NCI-H128 (cell line): ENCODE data around the gene SLC30A2.
A peak's percentile ranks its signal among the peaks of the same experiment; 100 is the strongest.

ENCODE experiments used
- DNase-seq: peaks from one replicate; lab custom pipeline; 2025; ENCODE audit not compliant: unreplicated experiment; lab: John Stamatoyannopoulos, UW

Gene SLC30A2

DNA sequence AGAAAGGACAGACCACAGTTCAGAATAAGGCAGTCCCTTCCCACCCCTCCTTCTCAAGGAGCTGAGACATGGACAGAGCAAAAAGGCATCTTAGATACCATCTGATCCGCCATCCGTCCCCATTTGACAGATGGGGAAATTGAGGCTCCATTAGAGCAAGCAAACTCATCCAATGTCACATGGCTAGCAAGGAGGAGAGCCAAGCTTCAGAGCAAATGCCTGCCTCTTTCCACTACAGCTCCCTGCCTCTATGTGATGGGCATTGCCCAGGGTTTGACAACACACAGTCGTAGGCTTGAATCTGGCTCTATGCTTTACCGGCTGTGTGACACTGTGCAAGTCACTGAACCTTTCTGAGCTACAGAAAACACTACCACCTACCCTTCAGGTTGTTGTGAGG, 3.9 kb downstream of the SLC30A2 start:
- DNase-seq, result no peak

DNA sequence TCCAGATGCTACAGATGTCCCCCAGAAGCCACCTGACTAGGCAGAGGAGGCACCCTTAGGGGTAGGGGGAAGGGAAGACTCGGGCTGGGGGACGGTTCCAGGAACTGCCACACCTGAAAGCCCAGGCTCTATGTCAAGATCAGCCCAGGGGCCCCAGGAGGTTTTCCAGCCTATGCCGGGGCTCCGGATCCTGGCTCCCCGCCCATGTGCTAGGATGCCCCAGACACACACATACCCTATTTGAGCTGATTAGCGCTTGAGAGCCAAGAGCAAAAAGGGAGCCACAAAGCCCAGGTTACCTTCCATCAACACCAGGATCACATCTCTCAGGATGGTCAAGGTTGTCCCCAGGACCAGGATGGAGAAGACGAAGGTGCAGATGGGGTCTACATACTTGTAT, 4.5 kb downstream of the SLC30A2 start:
- DNase-seq, result no peak

DNA sequence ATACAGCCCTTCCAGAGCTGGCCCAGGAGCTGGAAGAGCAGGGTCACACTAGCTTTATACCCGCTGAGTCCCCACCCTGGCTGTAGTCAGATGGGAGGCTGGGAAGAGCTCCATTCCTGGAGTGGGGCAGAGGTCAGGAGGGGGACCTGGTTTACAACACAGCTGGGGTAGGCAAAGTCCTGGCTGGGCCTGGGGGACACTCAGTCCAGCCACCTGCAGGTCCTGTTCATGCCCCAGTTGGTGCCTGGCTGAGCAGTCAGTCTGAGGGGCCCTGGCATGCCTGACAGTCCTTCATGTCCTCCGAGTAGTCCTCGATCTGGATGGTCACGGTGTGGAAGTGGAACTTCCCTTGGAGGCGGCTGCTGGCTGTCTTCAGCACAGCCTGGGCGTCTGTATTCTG, 7.0 kb downstream of the SLC30A2 start:
- no peak for DNase-seq

DNA sequence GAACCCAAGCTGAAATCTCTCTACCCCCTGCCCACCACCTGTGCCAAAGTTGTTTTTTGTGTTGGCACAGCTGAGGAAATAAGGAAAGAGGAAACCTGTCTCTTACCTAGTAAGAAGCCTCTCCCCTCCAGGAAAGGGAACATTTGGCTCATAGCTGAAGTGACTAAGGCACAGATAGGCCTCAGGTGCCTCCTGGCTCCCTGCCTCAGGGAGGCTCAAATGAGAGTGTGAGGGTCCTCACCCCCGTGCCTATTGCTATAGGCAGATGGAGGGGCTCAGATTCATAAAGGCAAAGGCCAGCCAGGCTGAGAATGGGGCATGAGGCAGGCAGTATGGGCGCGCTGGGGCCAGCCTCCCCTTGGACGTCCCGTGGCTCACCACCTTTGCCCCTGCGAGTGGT, 7.4 kb downstream of the SLC30A2 start:
- no peak for DNase-seq

DNA sequence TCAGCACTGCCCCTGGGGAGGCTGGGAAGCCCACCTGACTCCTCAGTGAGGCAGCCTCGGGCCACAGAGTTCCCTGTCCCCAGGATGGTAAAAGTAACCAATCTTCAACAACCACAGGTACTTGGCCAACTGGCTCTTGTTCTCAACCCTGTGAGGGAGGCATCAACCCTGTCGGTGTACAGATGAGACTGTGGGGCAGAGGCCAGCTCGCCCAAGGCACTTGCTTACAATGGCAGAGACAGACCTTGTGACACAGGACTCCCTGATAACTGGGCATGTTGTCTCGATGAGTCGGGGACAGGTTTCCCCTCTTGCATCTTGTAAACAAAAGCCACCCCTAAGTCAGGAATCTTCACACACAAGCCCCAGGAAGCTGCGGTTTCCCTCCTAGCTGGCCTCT, 8.0 kb downstream of the SLC30A2 start:
- no peak for DNase-seq

DNA sequence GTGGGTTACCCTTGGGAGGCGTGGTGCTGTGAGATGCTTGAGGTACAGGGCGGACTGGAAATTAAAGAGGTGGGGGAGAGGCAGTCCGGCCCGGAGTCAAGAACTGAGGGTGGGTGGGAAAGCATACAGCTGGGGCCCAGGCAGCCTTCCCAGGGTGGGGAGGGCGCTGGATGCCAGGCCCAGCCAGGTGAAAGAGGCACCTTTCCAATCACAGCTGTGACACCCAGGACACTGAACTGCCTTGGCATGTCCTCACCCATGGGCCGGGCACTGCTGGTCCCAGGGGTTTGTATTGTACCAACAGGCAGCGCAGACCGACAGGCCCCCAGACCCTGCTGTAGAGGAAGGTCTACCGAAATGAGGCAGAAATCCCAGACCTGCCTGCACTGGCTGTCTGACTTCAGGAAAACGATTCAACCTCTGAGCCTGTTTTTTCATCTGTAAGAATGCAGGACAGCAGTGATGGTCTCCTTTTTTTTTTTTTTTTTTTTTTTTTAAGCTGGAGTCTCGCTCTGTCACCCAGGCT, 9.1 kb downstream of the SLC30A2 start:
- DNase-seq, result no peak

DNA sequence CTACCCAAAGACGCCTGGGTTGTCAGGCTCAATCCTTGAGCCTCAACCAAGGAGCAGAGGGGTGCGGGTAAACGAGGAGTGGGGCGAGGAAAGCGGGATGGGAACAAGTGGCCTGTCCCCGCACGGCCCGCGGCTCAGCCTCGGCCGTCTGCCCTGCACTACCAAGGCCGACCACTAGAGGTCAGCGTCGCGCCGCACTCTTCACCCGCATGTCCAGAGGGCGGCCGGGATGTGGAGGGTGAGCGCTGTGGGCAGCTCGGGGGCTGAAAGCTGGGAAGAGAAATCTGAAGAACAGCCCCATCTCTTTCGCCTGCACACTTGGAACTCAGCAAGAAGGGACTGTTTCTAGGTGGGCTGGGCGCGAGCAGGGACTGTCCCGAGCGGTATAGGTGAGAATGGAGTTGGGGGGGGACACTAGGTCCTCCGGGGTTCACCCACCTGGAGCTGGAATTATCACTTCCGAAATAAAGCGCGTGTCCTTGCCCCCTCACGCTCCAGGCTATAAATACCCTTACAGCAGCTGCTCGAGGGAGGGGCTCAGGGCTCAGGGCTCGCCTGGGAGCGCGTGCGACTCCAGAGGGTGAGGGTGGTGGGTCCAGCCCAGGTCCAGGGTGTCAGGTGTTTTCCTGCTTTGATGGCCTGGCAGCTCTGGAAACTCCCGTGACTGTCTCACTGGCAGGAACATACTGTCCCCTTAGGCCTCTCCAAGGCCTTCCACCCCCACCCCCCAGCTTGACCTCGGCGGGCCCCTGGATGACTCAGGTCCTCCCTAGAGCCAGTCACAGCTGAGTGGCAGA, 9.8 kb downstream of the SLC30A2 start:
- DNase-seq, result peak; percentile 78

DNA sequence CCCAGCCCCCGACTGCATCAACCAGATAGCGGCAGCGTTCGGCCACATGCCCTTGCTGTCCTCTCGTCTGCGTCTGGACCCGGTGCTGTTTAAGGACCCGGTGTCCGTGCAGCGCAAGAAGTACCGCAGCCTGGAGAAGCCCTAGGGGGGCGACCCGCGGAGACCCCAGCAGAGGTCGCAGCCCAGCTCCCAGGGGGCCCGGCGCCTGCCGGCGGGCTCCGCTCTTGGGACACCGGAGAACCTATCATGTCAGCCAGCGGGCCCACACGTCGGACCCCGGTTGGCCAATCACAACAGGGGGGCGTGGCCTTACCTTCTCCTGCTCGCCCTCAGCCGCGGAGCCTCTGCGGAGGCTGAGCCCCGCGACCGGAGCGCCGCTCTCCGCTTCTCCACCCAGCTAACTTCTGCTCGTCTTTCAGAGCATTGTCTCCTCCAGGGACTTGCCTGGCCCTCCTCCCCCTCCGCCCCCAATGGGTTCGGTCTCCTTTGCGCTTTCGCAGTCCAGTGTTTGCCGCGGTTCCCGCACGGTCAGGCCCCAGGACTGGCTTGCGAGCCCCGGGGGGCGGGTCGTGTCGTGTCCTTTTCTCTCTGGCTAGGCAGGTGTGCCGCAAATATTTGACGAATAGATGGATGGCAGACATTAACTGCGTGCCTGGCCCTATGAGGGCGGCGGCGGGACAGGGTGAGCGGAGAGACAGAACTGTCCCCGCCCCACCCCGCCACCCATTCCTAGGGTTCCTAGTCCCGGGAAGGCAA, 10.5 kb downstream of the SLC30A2 start:
- peak; percentile 95 for DNase-seq

DNA sequence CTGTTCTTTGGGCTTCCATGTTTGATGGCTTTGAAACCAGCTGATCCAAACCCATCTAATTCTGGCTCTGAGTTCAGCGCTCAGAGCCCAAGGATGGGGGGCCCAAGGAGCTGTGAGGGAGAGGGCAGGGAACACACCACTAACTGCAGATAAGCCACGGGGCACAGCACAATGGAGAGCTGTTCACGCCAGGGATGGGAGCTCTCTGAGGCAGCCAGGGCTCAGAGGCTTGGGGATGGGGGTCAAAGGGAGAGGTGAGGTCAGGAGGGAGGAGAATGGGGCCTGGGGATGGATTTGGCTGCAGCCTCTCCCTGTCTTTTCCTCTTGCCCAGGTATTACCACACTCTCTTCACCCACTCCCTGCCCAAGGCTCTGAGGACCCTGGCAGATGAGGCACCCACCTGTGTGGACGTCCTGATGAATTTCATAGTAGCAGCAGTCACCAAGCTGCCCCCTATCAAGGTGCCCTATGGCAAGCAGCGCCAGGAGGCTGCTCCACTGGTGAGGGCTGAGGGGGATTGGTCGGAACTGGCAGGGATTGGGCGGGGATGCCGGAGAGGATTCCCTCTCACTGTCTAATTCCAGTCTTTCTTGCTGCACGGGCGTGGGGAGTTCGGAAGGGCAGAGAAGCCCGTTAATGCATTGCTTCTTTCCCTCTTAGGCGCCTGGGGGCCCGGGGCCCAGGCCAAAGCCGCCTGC, 11.3 kb downstream of the SLC30A2 start:
- DNase-seq, result no peak

DNA sequence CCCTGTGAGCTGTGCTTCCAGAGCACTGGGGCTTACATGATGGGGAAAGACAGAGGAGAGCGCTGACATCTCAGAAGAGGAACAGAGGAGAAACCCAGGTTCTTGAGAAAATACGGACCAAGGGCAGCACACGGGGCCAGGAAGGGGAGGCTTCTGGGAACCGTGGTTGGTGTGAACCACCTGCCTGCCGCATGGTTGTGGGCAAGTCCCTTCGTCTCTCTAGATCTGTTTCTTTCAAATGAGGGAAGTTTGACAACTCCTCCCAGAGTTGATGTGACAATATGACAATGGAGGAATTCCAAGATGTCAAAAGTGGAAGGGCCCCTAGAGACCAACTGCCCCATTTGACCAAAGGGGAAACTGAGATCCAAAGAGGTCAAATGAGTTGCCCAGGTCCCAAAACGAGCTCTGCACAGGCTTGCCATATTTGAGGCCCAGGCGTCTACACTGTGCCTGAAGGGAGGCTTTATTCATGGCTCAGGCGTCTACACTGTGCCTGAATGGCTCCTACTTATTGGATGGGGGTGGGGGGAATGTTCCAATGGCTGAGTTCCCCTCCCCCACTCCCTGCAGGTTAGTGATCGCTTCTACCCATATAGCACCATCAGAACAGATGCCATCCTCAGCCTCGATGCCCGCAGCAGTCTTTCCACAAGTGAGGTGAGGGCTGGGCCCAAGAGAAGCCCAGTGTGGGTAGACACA, 13.1 kb downstream of the SLC30A2 start:
- no peak for DNase-seq

DNA sequence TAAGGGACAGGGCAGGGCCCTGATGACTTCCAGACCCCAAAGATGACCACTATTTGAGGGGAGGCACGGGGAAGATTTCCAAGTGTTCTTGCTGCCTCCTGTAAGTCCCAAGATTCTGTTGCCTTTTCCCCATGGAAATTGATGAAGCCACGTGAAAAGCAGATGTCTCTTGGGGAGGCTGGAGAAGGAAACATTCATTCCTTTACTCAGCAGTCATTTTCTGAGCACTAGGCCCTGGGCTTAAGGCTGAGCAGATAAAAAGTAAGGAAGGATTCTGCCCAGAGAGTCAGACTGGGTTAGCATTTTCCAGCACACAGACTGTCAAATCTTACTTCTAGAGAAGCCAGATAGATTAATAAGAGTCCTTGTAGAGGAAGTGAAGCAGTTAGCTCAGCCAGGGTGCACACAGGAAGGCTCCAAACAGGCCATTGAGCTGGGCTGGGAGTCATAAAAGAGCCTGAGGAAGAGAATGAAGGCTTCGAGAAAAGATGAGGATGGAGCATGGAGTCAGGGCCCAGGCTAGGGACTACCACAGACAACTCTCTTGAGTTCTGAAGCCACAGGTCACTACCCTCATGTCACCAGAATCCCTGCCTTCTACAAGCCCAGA, 14.2 kb downstream of the SLC30A2 start:
- DNase-seq, result no peak

DNA sequence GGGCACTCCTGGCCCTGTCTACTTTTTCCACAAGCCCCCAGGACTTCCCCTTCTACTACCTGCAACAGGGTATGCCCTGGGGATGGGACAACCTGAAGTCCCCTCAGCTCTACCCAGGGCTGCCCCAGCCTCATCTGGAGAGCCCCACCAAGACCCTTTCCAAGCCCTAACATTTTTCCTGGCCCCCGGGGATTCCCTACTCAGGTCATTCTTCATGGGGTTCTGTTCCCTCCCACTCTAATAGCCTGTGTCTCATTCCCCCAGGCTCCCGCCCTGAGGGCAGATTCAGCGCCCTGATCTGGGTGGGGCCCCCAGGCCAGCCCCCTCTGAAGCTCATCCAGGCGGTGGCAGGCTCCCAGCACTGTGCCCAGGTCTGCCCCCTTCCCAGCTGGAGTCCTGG, 14.7 kb downstream of the SLC30A2 start:
- DNase-seq, result no peak

DNA sequence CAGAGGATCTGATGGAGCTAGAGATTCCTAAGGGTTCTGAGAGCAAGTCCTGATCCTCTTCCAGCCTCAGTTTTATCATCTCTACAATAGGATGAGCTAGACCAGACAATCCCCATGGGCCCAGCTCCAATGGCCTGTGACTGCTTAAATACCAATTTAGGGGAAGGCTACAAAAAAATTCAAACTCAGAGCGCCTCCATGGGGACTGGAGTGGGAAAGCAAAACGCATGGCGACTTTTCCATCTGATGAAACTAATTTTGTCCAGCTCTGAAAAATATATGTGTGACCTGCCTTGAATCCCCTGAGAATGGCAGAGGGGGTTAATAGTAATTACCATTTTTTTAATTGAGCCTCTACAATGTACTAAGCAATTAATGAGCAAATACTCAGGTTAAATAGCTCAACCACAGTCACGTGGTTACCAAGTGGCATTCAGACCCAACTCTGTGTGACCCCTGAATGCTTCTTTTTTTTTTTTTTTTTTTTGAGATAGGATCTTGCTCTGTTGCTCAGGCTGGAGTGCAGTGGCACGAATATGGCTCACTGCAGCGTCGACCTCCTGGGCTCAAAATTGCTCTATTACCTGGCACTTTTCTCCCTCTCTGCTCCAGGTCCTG, 15.9 kb downstream of the SLC30A2 start:
- DNase-seq, result no peak

DNA sequence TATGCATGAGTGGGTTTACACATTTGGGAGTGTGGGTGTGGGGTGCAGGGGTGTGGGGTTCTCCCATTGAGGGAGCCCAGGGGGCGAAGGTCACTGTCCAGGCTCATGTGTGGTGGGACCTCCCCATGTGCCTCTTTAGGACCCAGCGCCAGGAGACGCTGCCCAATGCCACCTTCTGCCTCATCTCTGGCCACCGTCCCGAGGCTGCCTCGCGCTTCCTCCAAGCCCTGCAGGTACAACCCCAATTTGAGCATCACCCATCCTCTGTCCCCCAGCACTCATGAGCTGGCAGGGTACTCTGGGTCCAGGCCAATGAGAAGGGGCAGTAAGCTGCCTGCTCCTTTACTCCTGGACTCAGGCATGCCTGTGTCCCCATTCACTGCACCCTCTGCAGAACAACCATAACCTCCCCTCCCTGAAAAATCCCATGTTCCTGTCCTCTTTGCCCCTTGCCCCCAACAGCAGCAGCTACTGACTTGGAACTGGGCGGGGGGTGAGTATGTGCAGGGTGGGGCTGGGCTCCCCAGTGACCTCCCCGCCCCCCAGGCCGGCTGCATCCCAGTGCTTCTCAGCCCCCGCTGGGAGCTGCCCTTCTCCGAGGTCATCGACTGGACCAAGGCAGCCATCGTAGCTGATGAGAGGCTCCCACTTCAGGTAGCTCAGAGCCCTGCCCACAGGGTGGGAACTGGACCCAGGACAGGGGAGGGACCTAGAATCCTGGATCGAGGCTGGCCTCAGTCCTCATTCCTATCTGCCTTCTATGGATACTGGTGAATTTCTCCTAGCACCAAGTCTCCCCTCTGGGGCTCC, 16.7 kb downstream of the SLC30A2 start:
- DNase-seq, result no peak

DNA sequence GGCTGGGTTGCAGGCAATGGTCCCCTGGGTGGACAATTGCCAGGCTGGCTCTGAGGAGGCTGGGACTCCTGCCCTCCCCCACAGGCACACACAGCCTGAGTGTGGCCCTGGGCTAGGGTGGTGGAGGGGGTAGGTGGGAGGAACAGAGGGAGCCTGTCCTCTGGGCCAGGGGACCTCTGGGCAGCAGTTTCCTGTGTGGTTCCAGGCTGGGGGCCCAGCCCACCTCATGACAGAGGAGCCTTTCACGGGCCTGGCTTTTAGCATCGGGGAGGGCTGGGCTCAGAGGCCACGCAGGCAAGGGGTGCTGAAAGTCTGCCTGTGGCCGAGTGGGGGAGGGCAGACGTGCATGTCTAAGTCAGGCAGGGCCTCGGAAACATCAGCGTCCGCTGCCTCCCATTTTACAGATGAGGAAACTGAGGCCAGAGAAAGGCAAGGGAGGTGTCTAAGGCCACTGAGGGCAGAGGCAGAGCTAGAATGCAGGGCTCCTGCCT, 17.4 kb downstream of the SLC30A2 start:
- DNase-seq, result no peak

DNA sequence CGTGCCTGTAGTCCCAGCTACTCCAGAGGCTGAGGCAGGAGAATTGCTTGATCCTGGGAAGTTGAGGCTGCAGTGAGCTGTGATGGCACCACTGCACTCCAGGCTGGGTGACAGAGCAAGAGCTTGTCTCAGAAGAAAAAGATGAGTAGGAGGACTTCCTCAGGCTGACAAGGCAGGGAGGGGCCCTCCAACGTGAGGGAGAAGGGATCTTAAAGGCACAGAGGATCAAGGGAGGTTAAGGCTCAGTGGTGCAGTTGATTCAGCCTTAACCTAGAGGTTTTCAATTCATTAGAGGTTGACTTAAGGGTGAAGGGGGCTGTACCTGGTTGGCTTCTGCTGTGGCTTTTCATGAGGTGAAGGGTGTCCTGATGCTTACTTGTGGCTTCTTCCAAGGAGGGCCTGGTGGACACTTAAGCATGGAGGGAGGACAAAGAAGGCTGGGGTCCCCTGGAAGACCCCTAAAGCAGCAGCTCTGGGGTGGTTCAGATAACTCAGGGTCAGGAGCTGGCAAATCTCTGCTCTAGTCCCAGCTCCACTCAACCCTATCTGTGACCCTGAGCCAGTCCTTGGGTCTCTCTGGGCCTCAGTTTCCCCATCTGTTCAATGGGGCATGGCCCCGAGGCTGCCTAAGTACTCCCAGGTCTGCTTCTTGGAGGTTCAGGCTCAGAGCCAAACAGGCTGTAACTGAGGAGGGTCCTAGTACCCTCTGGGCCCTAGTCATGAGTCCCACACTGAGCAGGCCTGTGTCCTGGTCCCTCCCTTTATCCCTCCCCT, 18.0 kb downstream of the SLC30A2 start:
- DNase-seq, result no peak

DNA sequence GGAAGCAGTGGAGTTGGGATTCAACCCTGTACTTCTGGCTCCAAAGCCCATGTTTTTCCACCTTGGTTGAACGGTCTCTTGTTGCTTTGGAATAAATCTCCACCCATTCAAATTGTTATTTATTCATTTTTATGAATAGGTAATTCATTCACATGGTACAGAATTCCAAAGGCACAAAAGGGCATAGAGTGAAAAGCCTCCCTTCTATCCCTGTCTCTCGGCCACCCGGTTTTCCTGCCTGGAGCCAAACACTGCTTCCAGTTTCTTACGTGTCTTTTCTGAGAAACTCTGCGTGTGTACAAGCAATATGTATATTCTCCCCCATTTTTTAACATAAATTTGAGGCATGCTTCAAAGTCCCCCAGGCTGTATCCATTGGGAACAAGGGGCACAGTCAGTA, 20.4 kb downstream of the SLC30A2 start:
- DNase-seq, result no peak

DNA sequence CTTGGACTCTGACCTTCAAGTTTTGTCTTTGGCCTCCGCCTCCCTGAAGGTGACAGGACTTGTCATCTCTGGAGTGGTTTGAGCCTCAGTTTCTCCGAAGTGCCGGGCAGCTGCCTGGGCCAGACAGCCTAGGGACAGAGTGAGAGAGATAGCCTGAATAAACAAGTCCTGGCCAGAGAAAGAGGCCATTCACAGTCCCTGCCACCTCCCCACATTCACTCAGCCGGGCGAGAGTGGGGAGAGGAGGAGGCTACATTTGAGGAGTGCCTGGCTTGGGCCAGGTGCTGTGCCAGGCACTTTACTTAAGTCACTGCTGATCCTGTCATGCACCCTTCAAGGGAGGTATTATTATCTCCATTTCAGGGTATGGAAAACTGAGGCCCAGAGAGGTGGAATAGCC, 20.9 kb downstream of the SLC30A2 start:
- DNase-seq, result no peak

DNA sequence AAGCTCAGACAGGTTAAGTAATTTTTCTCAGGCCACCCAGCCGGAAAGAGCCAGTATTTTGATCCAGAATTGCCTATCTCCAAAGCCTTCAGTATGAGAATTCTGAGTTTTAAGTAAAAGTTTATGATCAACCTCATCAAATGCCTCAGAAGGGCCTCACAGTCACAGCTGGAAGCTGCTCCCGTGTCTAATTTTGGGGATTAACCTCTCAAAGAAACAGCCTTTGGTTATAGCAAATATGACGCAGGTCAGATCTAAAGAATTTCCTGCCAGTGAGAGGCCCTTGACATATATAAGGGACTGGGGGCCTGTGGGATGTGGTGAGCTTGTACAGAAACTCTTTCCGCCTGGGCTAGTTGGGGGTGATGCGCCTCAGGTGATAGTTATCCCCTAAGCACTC, 22.1 kb downstream of the SLC30A2 start:
- no peak for DNase-seq
